ENCODE results near the gene ADGB. TPM values are rescaled to one million over a fixed set of nuclear protein-coding genes. Genes with fewer than 3 reads are reported as not detected.

The ADGB gene
- total RNA-seq, 4 donors from 2014 or later: 0.26 to 3.6 (median 0.29) TPM; not detected in 1

DNA sequence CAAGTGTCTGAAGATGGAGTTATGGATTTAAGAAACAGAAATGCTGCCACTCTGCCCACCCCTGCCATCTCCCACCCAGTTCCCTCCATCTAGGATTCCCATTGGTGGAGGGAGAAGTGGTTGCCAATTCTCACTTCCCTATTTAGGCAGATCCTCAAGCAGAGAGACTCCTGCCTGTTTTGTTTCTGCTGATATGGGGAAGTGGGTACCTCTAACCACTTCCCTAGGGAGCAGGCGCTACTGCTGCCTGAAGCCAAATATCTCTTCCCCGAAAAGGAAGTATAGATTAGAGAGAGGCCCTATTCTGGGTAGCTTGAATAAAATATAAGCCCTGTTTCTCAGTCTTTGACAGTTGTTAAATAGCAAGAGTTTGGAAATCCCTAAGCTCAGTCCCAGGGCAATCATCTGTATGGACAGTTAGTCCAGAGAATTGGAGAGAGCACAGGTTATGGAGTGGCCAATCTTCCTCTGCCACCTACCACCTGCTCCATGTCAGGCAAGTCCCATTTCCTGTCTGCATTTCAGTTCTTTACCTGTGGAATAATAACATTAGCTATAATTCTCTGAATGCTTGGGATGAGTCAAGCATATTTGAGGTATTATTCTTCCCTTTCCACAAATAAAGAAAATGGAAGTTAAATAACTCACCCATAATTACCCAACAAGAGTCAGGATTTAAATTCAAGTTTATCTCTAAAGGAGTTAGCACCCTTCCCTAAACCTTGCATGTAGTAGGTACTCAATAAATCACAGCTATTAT is 2.6 kb upstream of the ADGB start:
- no peaks in the 10 kb centered on the region for H3K36me3 ChIP-seq
- peaks cover 5% of the 10 kb centered on the region for H3K4me1 ChIP-seq
- no peak for TF ChIP-seq POLR2A (IDR thresholded peaks at IDR 0.05)
- TF ChIP-seq POLR2AphosphoS5 (IDR thresholded peaks at IDR 0.05): no peak
- TF ChIP-seq, protein P1, sequence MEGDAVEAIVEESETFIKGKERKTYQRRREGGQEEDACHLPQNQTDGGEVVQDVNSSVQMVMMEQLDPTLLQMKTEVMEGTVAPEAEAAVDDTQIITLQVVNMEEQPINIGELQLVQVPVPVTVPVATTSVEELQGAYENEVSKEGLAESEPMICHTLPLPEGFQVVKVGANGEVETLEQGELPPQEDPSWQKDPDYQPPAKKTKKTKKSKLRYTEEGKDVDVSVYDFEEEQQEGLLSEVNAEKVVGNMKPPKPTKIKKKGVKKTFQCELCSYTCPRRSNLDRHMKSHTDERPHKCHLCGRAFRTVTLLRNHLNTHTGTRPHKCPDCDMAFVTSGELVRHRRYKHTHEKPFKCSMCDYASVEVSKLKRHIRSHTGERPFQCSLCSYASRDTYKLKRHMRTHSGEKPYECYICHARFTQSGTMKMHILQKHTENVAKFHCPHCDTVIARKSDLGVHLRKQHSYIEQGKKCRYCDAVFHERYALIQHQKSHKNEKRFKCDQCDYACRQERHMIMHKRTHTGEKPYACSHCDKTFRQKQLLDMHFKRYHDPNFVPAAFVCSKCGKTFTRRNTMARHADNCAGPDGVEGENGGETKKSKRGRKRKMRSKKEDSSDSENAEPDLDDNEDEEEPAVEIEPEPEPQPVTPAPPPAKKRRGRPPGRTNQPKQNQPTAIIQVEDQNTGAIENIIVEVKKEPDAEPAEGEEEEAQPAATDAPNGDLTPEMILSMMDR (IDR thresholded peaks at IDR 0.05): no peak
- TF ChIP-seq EP300 (IDR thresholded peaks at IDR 0.05): no peak
- WGBS: 38% methylated on average over 2 of the region's 2 CpGs
- no peaks in the 10 kb centered on the region for H3K27me3 ChIP-seq
- no peak overlapping the region for H3K27ac ChIP-seq
- H3K4me3 ChIP-seq: no peak overlapping the region
- DNase-seq (ENCODE audit: low spot score in 2 of 2): no peak
- H3K9me3 ChIP-seq: no peaks in the 10 kb centered on the region

DNA sequence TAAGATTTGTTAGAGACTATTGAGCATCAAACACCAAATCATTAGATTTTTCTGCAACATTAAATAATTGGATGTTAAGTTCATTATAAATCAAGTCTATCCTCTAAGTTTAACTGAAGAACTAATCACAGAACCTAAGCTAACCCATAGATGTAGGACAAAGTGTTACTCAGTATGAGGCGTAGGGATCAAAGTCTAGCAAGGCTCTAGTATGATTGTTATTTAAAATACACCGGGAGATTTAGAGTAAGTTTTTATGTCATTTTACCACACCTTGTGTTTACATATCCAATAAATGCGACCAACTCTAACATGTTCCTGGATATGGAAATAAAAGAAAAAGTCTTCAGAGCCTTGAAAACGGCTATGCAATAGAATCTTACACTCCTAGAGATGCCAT is 2.6 kb downstream of the ADGB start:
- WGBS: 67% methylated on average over 4 of the region's 4 CpGs
- DNase-seq (ENCODE audit: low spot score in 2 of 2): no peak
- Histone ChIP-seq H3K27ac (no peak overlapping the region), H3K27me3 (no peaks in the 10 kb centered on the region), H3K9me3 (no peaks in the 10 kb centered on the region), H3K4me1 (peaks cover 5% of the 10 kb centered on the region), H3K4me3 (no peak overlapping the region), H3K36me3 (no peaks in the 10 kb centered on the region)
- TF ChIP-seq EP300 (IDR thresholded peaks at IDR 0.05) (no peak), POLR2A (IDR thresholded peaks at IDR 0.05) (no peak), POLR2AphosphoS5 (IDR thresholded peaks at IDR 0.05) (no peak)
- TF ChIP-seq, protein P1 (IDR thresholded peaks at IDR 0.05): no peak

DNA sequence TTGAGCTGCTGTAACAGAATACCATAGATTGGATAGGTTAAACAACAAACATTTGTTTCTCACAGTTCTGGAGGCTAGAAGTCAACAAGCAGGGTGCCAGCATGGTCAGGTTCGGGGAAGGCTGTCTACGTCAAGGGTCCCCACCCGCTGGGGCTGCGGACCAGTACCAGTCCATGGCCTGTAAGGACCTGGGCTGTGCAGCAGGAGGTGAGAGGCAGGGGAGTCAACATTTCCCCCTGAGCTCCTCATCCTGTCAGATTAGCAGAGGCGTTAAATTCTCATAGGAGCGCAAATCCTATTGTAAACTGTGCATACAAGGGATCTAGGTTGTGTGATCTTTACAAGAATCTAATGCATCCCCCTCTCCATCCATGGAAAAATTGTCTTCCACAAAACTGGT is 3.8 kb downstream of the ADGB start:
- Histone ChIP-seq H3K4me1 (peaks cover 5% of the 10 kb centered on the region), H3K36me3 (no peaks in the 10 kb centered on the region), H3K4me3 (no peak overlapping the region), H3K9me3 (no peaks in the 10 kb centered on the region), H3K27ac (no peak overlapping the region), H3K27me3 (no peaks in the 10 kb centered on the region)
- no peak for DNase-seq (ENCODE audit: low spot score in 2 of 2)
- no peak for TF ChIP-seq POLR2AphosphoS5 (IDR thresholded peaks at IDR 0.05)
- no peak for TF ChIP-seq POLR2A (IDR thresholded peaks at IDR 0.05)
- TF ChIP-seq, protein P1 (IDR thresholded peaks at IDR 0.05): no peak
- TF ChIP-seq EP300 (IDR thresholded peaks at IDR 0.05): no peak
- WGBS: 77% methylated on average over 6 of the region's 6 CpGs

DNA sequence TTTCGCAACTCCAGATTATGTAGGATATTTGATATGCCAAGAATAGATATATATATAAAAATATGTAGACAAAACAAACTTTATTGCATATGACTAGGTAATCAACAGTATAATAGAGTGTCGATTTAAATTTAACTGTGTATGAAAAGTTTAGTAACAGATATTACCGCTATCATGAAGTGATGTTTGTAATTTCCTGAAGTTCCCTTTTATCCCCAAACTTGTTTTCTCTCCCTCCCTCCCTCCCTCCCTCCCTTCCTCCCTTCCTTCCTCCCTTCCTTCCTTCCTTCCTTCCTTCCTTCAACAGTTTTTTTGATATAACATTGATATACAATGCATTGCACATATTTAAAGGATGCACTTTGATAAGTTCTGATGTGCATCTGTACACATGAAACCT is 15.2 kb downstream of the ADGB start:
- no peak overlapping the region for H3K27ac ChIP-seq
- DNase-seq (ENCODE audit: low spot score in 2 of 2): no peak
- H3K4me1 ChIP-seq: no peaks in the 10 kb centered on the region
- no peak overlapping the region for H3K4me3 ChIP-seq
- TF ChIP-seq POLR2AphosphoS5 (IDR thresholded peaks at IDR 0.05): no peak
- TF ChIP-seq POLR2A (IDR thresholded peaks at IDR 0.05): no peak
- TF ChIP-seq EP300 (IDR thresholded peaks at IDR 0.05): no peak
- TF ChIP-seq, protein P1 (IDR thresholded peaks at IDR 0.05): no peak
- H3K9me3 ChIP-seq: no peaks in the 10 kb centered on the region
- 88% methylated on average over 3 of the region's 3 CpGs for WGBS
- no peaks in the 10 kb centered on the region for H3K27me3 ChIP-seq
- no peaks in the 10 kb centered on the region for H3K36me3 ChIP-seq

DNA sequence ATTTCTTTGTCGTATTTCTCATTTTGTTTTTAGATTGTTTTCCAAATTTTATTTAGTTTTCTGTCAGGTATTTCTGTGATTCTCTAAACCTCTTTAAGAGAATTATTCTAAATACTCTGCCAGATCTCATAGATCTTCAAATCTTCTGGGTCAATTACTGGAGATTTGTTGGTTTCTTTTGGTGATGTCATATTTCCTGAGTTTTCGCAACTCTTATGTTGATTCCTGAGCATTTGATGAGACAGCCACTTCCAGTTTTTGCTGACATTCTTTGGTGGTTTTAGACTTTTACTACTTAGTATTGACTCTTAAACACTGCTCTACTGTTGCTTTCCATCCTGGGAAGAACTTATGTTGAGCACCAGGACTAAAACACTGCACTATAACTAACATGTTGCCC is 21.9 kb downstream of the ADGB start:
- Histone ChIP-seq H3K27ac (no peak overlapping the region), H3K9me3 (peaks cover 7% of the 10 kb centered on the region), H3K27me3 (no peaks in the 10 kb centered on the region), H3K4me3 (no peak overlapping the region), H3K36me3 (no peaks in the 10 kb centered on the region), H3K4me1 (no peaks in the 10 kb centered on the region)
- WGBS: 89% methylated on average over 2 of the region's 2 CpGs
- no peak for DNase-seq (ENCODE audit: low spot score in 2 of 2)
- TF ChIP-seq, protein P1 (IDR thresholded peaks at IDR 0.05): no peak
- TF ChIP-seq POLR2AphosphoS5 (IDR thresholded peaks at IDR 0.05) (no peak), POLR2A (IDR thresholded peaks at IDR 0.05) (no peak), EP300 (IDR thresholded peaks at IDR 0.05) (no peak)
